ENCODE measurements around the gene TGFBR2.

TGFBR2 gene

DNA sequence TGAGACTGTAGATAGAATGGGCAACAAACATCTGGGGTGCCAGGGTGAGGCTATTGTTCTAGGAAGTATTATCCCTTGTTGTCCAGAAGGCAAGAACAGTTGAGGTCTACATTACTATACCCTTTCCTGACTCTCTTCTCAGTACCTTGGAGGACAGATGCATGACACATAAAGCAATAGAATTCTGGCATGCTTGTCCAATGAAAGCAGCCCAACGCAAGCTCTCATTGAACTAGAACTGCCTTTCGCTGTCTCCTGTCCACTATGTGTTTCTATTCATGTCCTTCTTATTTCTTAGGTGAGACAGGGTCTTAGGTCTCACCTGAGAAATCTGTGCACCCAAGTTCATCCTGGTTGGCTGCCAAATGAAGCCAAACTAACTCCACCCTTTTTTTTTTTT, 68.6 kb downstream of the TGFBR2 start:
- DNase-seq, result no peak

DNA sequence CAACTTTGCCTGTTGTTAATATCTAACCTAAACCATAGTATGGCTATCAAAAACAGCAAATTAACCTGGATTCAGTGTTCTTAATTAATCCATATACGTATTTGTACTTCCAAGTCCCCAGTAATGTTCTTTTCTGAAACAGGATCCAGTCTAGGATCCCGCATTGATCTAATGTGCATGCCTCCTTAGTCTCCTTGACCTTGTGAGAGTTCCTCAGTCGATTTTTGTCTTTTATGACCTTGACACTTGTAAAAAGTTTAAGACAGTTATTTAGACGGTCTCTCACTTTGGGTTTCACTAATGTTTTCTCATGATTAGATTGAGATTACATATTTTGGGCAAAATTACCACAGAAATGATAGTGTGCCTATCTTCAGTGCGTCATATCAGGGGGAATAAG, 69.4 kb downstream of the TGFBR2 start:
- no peak for DNase-seq

DNA sequence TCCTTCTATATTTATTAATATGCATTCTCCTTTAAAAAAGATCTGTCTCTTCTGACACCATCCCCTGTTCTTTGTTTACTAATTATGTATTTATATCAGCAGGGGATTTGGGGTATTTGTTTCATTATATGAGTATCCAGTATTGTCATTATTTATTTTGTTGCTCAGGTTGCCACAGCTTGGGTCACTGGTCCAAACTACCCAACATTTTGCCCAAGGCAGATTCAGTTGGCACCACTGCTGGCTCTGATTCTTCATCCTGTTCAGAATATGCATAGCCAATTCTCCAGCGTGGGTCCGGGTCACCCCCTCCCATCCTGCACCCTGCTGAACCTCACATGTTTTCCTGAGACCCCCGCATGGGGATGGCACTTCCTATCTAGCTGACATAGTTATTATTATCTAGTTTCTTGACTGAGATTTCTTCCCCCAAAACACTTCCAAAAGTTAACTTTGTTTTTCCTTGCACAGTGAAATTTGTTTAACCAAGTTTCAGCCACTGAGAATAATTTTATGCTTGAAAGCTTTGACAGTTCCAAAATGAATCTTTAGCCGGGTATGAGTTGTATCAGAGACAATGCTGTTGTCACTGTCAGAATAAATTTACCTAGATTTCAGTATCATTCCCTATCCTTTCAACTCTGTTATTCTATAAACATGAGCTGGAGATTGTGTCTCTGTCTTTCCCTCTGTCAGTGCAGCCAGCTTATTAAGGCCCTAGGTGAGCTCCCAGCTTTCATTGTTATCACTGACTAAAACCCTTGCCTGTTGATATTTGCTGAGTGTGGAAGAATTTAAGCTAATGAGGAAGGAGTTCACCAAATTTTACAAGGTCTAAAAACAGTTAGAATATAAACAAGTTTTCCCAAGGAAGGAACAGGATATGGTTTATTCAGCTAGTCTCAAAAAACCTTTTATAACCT, 70.3 kb downstream of the TGFBR2 start:
- DNase-seq, result no peak

DNA sequence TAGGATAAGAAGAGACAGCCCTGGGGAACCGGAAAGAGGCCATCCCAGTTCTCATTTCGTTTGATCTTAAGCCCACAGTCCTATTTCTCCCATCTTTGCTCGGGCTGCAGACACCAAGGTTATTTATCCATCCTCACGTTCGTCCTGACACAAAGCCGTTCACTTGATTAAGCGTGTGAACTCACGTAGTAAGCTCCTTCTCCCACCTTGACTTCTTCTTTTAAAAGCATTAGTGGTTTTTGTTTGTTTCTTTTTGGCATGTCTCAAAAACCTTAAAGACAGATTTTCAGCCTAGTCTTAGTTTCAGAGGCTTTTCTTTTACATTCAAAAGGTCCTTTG, 70.9 kb downstream of the TGFBR2 start:
- no peak for DNase-seq

DNA sequence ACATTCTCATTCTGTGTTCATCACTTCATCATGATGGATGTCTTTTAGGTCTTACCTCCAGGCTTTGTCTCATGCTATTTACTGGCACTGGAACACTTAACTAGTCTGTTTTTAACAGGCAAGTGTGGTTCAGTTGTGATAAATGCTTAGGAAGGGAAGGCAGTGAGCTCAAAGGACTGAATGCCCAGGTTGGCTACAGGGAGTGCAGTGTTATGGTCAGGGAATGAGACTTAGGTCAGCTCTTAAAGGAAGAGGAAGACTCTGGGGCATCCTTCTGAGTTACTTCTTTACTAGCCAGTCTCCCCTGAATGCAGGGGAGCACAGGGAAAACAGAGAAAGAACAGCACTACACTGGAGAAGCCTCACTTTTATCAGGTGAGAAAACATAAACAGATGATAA, 72.6 kb downstream of the TGFBR2 start:
- DNase-seq, result no peak

DNA sequence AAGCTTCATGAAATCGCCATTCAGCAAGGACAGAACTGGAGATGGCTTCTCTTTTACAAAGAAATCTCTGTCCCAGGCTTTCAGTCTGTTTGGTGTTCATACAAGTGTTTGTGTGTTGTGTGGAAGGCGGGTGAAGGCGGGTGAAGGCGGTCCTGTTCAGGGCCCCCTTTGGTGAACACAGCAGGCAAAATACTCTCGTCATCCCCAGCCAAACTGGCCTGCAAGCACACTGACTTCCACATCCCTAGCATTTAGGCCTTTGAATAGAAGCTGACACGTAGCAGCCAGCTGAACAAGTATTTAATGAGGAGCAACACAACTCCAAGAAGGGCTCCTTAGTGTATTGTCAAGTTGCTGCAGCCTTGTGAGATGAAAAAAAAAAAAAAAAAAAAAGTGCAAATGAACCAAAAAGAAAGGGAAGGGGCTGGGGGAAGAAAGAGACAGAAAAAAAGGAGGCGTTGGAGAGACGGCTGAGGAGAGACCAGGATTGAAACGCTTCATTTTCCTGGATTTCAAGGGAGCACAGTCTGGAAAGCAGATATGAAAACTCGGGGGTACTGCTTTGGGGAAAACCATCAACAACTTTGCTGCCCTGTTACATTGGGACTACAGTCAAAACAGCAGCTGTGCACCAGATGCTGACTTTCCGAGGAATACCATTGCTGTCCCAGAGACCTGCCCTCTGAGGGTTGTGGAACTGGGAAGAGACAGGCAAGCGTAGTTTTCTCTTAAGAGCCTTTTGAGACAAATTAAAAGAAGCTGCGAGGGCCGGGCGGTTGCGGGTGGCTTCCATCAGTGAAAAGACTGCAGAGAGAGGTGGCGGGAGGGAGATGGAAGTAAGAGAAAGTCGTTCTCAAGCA, 74.6 kb downstream of the TGFBR2 start:
- no peak for DNase-seq

DNA sequence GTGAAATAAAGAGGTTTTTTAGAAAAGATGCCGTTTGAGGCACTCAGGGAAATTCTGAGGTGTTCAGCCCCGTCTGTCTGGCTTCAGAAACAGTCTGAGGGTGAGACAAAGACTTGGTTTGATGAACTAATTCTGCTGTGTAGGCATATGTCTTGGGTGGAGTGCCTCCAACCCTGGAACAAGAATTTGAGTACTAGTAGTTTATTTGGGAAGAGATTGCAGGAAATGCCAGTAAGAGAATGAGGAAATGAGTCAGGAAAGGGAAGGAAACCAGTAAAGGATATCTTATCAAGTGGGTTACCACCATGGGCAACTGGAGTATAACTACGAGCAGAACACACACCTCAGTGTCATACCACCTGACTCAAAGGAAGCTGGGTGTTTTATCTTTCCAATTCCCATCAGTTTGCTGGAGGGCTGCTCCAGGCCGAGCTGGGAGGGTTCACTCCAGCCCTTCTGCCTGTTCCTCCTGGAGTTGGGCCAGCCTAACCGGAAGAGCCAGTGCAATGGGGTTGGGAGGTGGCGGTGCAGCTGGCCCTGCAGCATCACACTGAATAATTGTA, 75.3 kb downstream of the TGFBR2 start:
- DNase-seq, result no peak

DNA sequence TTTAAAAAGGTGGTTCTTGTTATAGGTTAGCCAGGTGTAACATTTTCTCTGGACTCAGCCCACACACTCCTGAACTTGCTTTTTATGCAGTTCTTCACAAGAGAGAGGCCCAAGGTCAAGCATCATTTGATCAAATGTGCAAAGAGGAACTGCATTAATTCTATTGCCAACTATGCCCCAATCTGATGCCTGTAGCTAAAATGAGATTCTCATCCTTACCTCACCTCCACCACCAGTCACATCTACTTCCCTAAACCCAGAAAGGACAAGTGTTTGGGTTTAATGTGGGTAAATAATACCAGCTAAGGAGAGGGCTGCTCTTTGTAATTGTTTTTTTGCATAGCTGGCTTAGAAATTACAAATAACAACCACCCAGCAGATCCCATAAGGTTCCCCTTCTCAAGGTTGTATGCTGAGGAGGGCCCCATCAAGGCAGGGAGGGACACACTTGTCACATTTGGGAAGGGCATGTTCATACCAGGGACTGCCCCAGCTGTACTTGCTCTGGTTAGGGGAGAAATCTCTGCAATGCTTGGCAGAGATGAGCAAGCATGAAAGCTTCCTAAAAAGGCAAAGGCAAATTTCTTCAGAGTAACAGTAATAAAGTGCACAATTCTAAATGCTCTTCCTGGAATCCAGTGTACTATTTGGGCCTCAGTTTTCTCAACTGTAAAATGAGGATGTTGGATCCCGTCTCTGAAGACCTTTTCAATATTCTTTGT, 76.2 kb downstream of the TGFBR2 start:
- no peak for DNase-seq

DNA sequence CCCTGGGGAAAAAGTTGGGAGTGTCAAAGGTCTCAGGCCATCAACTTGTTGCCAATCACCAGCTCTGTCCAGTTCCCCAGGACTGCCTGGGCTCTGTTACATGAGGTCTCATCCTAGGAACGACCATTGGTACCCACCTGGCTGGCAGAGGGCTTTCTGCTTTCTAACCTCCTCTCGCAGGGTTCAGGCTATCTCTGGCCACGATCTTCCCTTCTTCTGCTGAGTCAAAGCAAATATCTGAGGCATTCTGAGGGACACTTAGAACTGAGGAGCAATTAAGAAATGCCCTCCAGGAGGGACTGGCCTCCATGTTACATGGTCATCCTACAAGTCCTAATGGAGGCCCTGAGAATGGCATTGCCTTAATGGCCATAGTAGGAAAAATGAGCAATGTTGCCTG, 77.4 kb downstream of the TGFBR2 start:
- no peak for DNase-seq

DNA sequence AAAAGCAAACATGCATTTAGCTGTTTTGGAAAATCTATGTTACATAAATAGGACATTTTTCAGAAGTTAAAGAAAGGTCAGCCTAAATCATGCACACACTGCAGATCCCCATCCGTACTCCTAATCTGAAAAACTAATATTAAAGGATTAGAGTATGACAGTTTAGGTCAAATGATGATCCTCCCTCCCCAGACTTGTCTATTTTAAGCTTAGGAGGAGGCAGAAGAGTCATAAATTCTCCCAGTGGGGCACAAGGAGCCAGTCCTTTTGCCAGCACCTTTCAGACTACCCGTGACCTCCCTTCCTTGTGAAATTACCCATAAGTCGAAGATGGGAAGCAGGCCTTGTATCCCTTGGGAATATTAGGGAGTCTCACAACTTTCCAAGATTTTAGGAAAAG, 78.0 kb downstream of the TGFBR2 start:
- DNase-seq, result no peak

DNA sequence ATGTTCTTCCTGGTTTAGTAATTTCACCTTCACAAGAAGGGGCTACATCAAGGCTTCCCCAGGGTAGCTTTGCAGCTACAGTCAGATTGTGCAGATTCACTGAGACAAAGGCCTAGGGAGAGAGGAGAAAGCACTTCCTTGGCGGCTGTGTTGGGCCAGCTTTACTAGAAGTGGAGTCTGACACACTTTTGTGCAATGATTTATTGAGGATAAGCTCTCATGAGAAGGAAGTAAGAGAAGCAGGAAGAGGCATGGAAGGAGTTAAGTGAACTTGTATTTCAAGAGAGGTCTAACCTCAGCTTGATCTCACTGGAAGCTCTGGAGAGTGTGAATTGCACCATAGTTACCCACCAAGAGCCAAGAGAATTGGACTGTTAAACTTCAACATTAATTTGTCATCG, 78.9 kb downstream of the TGFBR2 start:
- DNase-seq, result no peak

DNA sequence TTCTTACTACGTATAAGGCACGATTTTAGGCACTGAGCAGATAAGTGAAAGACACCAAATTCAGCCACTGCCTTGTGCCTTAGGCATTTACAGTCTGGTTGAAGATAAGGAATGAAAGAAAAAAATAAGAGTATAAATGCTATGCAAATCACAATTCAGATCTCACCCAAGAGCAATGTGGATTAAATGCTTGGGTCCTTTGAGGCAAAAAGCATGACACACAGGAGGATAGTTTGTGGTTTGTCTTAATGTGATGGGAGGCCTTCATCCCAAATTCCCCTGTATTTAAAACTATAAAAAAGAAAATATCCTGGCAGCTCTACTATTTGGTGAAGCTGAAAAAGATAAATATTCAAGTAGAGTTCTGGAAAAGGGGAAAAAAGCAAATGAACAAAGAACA, 79.8 kb downstream of the TGFBR2 start:
- DNase-seq, result no peak

DNA sequence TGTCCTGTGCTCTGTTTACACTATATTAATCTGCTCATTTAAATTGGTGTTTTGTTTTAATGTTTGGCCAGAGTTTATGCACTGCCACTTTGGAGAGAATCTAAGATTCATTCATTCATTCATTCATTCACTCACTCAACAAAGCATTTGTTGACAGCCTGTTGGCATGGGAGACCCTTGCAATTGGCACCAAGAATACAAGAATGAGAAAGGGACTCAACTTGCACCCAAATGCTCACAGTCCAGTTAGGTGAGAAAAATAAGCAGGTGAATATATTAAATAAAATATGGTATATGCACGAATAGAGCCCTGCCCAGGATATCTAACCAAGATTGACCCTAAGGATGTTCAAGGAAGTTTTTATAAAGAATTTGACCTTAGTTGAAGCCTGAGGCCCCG, 80.4 kb downstream of the TGFBR2 start:
- no peak for DNase-seq

DNA sequence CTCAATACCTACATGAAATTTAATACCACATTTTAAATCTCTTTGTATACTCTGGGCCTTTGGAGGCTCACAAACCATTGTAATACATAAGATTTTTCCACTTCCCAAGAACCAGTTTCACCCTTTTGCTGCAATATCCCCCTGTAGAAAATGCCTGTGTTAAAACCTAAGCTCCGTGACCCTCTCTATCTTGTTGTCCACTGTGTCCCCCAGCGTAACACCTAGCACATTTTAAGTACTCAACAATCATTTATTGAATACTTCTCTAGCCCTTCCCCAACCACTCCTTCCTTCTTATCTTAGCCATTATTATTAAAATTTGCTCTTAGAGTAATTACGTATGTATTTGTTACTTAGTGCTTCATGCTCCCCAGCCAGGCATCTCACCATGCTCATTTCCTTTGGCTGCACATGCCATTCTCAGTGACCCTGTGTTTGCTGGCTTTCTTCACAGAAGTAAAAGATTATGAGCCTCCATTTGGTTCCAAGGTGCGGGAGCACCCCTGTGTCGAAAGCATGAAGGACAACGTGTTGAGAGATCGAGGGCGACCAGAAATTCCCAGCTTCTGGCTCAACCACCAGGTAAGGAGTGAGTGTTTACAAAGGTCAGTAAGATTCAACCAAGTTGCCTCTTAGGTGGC, 81.6 kb downstream of the TGFBR2 start:
- DNase-seq, result no peak

DNA sequence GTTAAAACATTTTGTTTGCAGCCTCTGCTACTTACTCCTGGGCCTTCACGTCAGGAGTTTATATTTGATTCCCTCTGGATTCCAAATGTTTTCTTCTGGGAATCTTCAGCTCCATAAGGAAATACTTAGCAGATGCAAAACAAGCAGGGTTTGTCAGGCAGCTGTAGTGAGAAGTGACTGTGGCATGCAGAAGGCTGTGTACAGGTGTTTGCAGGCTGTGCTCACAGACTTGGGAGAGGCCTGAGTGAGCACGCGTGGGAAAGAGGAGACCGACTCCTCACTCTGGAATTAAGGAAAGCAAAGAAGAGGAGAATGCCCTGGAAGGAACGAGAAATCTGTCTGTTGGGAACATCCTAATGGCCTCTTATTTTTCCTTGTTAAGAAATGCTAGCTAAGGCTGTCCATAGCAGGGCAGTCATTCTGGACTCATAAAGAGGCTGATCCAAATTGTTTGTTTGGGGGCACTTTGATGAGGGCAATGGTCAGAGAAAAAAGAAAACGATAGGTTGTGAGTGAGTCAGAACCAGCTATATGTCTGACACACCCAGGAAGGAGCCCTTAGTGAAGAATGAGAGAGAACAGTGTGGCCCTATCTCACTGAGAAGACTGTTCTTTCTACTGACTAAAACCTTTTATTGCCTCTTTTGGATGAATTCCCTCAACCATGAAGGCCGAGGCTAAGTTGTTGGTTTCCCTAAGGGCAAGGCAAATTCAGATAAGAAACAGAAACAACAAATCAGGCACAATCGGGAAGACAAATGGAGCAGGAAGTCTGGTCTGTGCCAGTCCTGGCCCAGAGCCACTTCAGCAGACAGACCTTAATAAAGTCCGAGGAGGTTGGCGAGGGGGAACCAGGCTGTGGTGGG, 82.6 kb downstream of the TGFBR2 start:
- no peak for DNase-seq

DNA sequence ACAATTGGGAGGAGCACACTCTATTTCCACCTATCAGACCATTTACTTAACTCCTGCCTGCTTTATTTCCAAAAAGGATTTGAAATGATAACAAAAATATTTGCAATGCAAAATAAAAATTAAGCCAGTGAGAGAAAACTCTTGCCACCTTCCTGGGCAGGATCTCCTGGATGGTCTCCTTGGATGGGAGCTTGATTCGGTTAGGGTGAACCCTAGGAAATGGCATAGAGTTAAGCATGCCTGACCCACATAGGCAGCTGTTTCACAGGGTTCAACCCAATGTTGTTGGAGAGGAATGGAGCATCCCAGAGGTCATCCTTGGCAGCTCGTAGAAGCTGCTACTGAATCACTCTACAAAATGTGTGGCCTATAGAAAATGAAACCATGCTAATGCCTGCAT, 83.8 kb downstream of the TGFBR2 start:
- DNase-seq, result no peak

DNA sequence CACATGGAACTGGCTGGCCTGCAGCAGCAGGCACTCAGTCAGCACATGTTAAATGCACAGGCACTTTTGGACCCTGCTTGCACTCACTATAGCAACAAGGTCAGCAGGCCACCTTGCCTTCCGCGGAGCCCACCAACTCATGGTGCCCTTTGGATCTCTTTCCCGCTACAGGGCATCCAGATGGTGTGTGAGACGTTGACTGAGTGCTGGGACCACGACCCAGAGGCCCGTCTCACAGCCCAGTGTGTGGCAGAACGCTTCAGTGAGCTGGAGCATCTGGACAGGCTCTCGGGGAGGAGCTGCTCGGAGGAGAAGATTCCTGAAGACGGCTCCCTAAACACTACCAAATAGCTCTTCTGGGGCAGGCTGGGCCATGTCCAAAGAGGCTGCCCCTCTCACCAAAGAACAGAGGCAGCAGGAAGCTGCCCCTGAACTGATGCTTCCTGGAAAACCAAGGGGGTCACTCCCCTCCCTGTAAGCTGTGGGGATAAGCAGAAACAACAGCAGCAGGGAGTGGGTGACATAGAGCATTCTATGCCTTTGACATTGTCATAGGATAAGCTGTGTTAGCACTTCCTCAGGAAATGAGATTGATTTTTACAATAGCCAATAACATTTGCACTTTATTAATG, 85.0 kb downstream of the TGFBR2 start:
- DNase-seq, result no peak

DNA sequence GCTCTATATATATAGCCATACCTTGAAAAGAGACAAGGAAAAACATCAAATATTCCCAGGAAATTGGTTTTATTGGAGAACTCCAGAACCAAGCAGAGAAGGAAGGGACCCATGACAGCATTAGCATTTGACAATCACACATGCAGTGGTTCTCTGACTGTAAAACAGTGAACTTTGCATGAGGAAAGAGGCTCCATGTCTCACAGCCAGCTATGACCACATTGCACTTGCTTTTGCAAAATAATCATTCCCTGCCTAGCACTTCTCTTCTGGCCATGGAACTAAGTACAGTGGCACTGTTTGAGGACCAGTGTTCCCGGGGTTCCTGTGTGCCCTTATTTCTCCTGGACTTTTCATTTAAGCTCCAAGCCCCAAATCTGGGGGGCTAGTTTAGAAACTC, 85.5 kb downstream of the TGFBR2 start:
- DNase-seq, result no peak

DNA sequence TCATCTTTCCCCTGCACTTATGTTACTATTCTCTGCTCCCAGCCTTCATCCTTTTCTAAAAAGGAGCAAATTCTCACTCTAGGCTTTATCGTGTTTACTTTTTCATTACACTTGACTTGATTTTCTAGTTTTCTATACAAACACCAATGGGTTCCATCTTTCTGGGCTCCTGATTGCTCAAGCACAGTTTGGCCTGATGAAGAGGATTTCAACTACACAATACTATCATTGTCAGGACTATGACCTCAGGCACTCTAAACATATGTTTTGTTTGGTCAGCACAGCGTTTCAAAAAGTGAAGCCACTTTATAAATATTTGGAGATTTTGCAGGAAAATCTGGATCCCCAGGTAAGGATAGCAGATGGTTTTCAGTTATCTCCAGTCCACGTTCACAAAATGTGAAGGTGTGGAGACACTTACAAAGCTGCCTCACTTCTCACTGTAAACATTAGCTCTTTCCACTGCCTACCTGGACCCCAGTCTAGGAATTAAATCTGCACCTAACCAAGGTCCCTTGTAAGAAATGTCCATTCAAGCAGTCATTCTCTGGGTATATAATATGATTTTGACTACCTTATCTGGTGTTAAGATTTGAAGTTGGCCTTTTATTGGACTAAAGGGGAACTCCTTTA, 86.2 kb downstream of the TGFBR2 start:
- no peak for DNase-seq

DNA sequence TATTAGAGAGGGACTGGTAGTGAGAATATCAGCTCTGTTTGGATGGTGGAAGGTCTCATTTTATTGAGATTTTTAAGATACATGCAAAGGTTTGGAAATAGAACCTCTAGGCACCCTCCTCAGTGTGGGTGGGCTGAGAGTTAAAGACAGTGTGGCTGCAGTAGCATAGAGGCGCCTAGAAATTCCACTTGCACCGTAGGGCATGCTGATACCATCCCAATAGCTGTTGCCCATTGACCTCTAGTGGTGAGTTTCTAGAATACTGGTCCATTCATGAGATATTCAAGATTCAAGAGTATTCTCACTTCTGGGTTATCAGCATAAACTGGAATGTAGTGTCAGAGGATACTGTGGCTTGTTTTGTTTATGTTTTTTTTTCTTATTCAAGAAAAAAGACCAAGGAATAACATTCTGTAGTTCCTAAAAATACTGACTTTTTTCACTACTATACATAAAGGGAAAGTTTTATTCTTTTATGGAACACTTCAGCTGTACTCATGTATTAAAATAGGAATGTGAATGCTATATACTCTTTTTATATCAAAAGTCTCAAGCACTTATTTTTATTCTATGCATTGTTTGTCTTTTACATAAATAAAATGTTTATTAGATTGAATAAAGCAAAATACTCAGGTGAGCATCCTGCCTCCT, 87.2 kb downstream of the TGFBR2 start:
- DNase-seq, result no peak

All from activated CD8-positive, alpha-beta memory T cell treated with anti-CD3 and anti-CD28 coated beads for 24 hours (primary cell).